Gastrocnemius medialis (tissue), 4 donors: ENCODE results near the gene BANF1. TPM values are rescaled to one million over a fixed set of nuclear protein-coding genes. Genes with fewer than 3 reads are reported as not detected.
A peak's percentile ranks its signal among the peaks of the same experiment; 100 is the strongest.

ENCODE experiments used
- ATAC-seq, 2 donors: fragments of 150-250 bp; one replicate each; pipeline ENCODE4 v1.9.1; 2016
- DNase-seq, 2 donors: peaks; one replicate each; pipeline ENCODE4 v3.0.0-alpha.2; 2019
- H3K27ac ChIP-seq, 4 donors: fragments of 200-600 bp; sonication (generic); 1 replicate in 1 of 4; 2 replicates in 3 of 4; pipeline ENCODE4 v1.5.1; 2016 to 2018; ENCODE audit warnings: mild to moderate bottlenecking in 2 of 4, moderate library complexity in 1 of 4
- H3K27me3 ChIP-seq, 3 donors: fragments of 200-600 bp; sonication (generic) in 2 of 3; 1 replicate in 1 of 3; 2 replicates in 2 of 3; pipeline versions ENCODE4 v1.5.1 to v1.6.0; 2016 to 2019; ENCODE audit warnings: mild to moderate bottlenecking in 1 of 3, moderate library complexity in 1 of 3
- H3K36me3 ChIP-seq, 2 donors: fragments of 200-600 bp; sonication (generic) in 1 of 2; one replicate each; pipeline ENCODE4 v1.5.1; 2017 to 2018
- H3K4me1 ChIP-seq, 2 donors: fragments of 200-600 bp; sonication (generic) in 1 of 2; one replicate each; pipeline ENCODE4 v1.5.1; 2016 to 2017; ENCODE audit warnings: mild to moderate bottlenecking in 2 of 2
- H3K4me3 ChIP-seq, 4 donors: fragments of 200-600 bp; sonication (generic) in 3 of 4; 1 replicate in 1 of 4; 2 replicates in 3 of 4; pipeline ENCODE4 v1.5.1; 2016 to 2019; ENCODE audit warnings: mild to moderate bottlenecking in 2 of 4
- H3K9me3 ChIP-seq, 3 donors: fragments of 200-600 bp; sonication (generic) in 2 of 3; 1 replicate in 1 of 3; 2 replicates in 2 of 3; pipeline ENCODE4 v1.5.1; 2016 to 2019
- CTCF ChIP-seq, 5 experiments: fragments of 450-650 bp in 3 of 5; fragments of 200-600 bp in 2 of 5; sonication (generic) in 2 of 5; IDR thresholded peaks in 4 of 5; conservative IDR thresholded peaks in 1 of 5; 1 replicate in 4 of 5; 2 replicates in 1 of 5; pipeline ENCODE4 v1.5.1; 2016 to 2019; ENCODE audit warnings: antibody characterized with exemption in 5 of 5, mild to moderate bottlenecking in 3 of 5, moderate library complexity in 3 of 5
- POLR2A ChIP-seq, 2 donors: fragments of 450-650 bp; IDR thresholded peaks; one replicate each; pipeline ENCODE4 v1.6.1; 2017; ENCODE audit warnings: antibody characterized with exemption in 2 of 2, mild to moderate bottlenecking in 2 of 2, moderate library complexity in 2 of 2
- in situ Hi-C, 4 donors: fragments of 200-750 bp; cut with MboI; loops; one replicate each; pipeline versions ENCODE4 v1.15.0 to v1.8.0; 2017; ENCODE audit warnings: low sequenced_read_pairs in 4 of 4
- intact Hi-C: fragments of 100-400 bp; cut with DNase I; formaldehyde crosslinking; loops from one replicate; pipeline ENCODE4 v1.15.1; 2023; ENCODE audit warnings: low total_unique reads
- total RNA-seq, 4 donors: library from RNA; depleted of rRNA; stranded (reverse); fragments of >200 nt; gene quantifications; one replicate each; pipeline versions ENCODE4 v1.1.0 to v1.2.3, GENCODE V29; 2016

BANF1 gene
- total RNA-seq, 4 donors from 2014 or later, result 57.4 to 126 (median 72.1) TPM

- ATAC-seq (no peak), DNase-seq (no peak)
- H3K9me3 ChIP-seq, result no peaks in the 10 kb centered on the region
- peaks cover 0 to 3% (median 0%) of the 10 kb centered on the region in 3 donors for H3K27me3 ChIP-seq
- H3K36me3 ChIP-seq, result no peaks in the 10 kb centered on the region
- peak overlapping the region in 1 of 4 donors; percentile 13 for H3K4me3 ChIP-seq
- in situ Hi-C loops (no loop called here), intact Hi-C loops (no loop called here)
- TF ChIP-seq CTCF (IDR thresholded peaks at IDR 0.05 in 4 of 5, conservative IDR thresholded peaks at IDR 0.05 in 1 of 5) (no peak), POLR2A (IDR thresholded peaks at IDR 0.05) (no peak)
- H3K27ac ChIP-seq, result no peak overlapping the region
- H3K4me1 ChIP-seq, result peaks cover 0 to 5% of the 10 kb centered on the region in 2 donors
Observed at GRCh38 chr11:66044757-66045156, 42.5 kb downstream of the BANF1 start.

GRCh38 chr11:66045177-66045639, 42.9 kb downstream of the BANF1 start:
- peaks cover 0 to 3% (median 0%) of the 10 kb centered on the region in 3 donors for H3K27me3 ChIP-seq
- peak; percentile 59 to 75 for ATAC-seq
- no peaks in the 10 kb centered on the region for H3K36me3 ChIP-seq
- intact Hi-C loops, result no loop called here
- H3K27ac ChIP-seq, result no peak overlapping the region
- H3K4me3 ChIP-seq, result peak overlapping the region in 1 of 4 donors; percentile 13
- peaks cover 0 to 5% of the 10 kb centered on the region in 2 donors for H3K4me1 ChIP-seq
- in situ Hi-C loops, result no loop called here
- DNase-seq, result peak; percentile 35 to 55
- TF ChIP-seq POLR2A (IDR thresholded peaks at IDR 0.05) (no peak), CTCF (IDR thresholded peaks at IDR 0.05 in 4 of 5, conservative IDR thresholded peaks at IDR 0.05 in 1 of 5) (peak; percentile 62 to 91 (median 86))
- no peaks in the 10 kb centered on the region for H3K9me3 ChIP-seq

DNA sequence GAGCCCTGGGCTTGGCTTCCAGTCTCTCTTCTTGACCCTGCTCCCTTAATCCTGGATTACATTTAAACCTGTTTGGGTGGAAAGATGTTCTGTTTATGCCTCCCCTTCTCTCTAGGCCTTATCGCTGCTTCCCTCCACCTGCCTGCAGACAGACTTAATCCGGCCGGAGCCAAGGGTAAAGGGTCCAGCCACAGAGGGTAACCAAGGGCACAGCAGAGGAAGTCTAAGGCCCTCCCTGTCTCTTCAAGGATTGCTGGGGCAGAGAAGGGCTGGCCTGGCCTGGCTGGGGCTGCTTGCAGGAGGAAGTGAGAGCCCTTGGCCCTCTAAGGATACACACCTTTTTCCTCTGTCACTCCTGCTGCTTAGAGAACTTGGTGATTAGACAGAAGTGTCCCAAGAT, 44.6 kb downstream of the BANF1 start:
- Histone ChIP-seq H3K4me1 (peaks cover 8% of the 10 kb centered on the region in 2 donors), H3K27ac (no peak overlapping the region)

DNA sequence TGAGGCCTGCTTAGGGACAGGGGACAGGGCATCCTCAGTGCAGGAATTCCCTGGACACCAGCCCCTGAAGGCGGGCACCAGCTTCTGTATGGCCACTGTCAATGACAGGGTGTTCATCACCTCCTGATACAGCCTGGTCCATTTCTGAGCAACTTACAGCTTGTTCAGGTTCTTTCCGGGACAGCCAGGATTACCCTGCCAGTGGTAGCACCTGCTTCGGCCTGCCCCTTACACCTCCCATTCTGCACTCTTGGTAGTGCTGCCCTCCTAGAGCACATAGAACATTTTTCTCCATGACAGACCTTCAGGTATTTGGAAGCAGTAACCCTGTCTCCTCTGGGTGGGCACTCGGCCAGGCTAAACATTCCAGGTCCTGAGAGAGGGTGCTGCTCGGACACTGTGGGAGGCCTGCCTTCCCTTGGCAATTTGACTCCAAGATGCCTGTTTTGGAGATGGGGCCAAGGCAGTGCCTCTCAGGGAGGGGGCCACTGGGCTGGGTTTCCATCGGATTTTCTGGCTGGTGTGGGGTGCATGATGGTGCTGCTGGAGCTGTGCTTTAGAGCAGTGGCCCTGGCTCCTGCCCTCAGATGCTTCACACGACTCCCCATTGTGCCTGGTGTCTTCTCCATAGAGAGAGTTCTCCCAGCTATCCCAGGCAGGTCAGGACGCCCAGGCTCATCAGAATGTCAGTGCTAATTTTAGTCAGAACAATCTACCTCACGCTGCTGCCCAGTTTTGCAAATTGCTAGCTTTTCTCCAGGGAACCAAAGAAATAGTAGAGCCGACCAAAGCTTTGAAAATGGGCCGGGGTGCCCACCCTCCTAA, 45.5 kb downstream of the BANF1 start:
- DNase-seq (no peak), ATAC-seq (no peak)

More for the DNA sequence above, 44.6 kb downstream of the BANF1 start:
- in situ Hi-C loops, result no loop called here
- TF ChIP-seq CTCF (IDR thresholded peaks at IDR 0.05 in 4 of 5, conservative IDR thresholded peaks at IDR 0.05 in 1 of 5) (no peak), POLR2A (IDR thresholded peaks at IDR 0.05) (no peak)
- H3K4me3 ChIP-seq, result no peak overlapping the region
- DNase-seq, result no peak
- no peaks in the 10 kb centered on the region for H3K36me3 ChIP-seq
- peaks cover 0 to 3% (median 0%) of the 10 kb centered on the region in 3 donors for H3K27me3 ChIP-seq
- H3K9me3 ChIP-seq, result no peaks in the 10 kb centered on the region
- intact Hi-C loops, result no loop called here
- no peak for ATAC-seq

More for the DNA sequence above, 45.5 kb downstream of the BANF1 start:
- Histone ChIP-seq H3K27me3 (peaks cover 0 to 3% (median 0%) of the 10 kb centered on the region in 3 donors), H3K9me3 (no peaks in the 10 kb centered on the region), H3K4me1 (peaks cover 8 to 11% of the 10 kb centered on the region in 2 donors), H3K36me3 (no peaks in the 10 kb centered on the region), H3K27ac (no peak overlapping the region), H3K4me3 (no peak overlapping the region)
- intact Hi-C loops, result no loop called here
- TF ChIP-seq POLR2A (IDR thresholded peaks at IDR 0.05) (no peak), CTCF (IDR thresholded peaks at IDR 0.05 in 4 of 5, conservative IDR thresholded peaks at IDR 0.05 in 1 of 5) (no peak)
- in situ Hi-C loops, result no loop called here
